Cardiac muscle cell (in vitro differentiated cells and primary cell): ENCODE results near the gene HNRNPA3. TPM values are rescaled to one million over a fixed set of nuclear protein-coding genes. Genes with fewer than 3 reads are reported as not detected.

Experiments used
- DNase-seq, 2 donors: peaks; one replicate each; pipeline versions ENCODE4 v3.0.0 to v3.0.0-alpha.2; 2010 to 2017; ENCODE audit warnings: low read depth in 1 of 2, low spot score in 1 of 2
- H3K27ac ChIP-seq: fragments of 200-600 bp; sonication (generic); 2 replicates; pipeline ENCODE4 v1.5.1; 2016
- H3K27me3 ChIP-seq: fragments of 200-600 bp; sonication (generic); 2 replicates; pipeline ENCODE4 v1.6.0; 2016; ENCODE audit warnings: control low read depth
- H3K36me3 ChIP-seq: fragments of 200-600 bp; sonication (generic); 2 replicates; pipeline ENCODE4 v1.5.1; 2016; ENCODE audit warnings: control low read depth
- H3K4me1 ChIP-seq: fragments of 200-600 bp; sonication (generic); 2 replicates; pipeline ENCODE4 v1.8.1; 2017; ENCODE audit warnings: low read depth, mild to moderate bottlenecking, mixed run types
- H3K4me3 ChIP-seq: fragments of 200-600 bp; sonication (generic); 2 replicates; pipeline ENCODE4 v1.5.1; 2016; ENCODE audit warnings: mild to moderate bottlenecking
- H3K9me3 ChIP-seq: fragments of 200-600 bp; sonication (generic); 2 replicates; pipeline ENCODE4 v1.5.1; 2017; ENCODE audit warnings: low read depth, mild to moderate bottlenecking, control low read depth
- polyA plus RNA-seq: library from polyadenylated mRNA; unstranded; fragments of >200 nt; fragmentation: Nextera tagmentation; extraction: Ambion mirVana; gene quantifications from 2 replicates; pipeline ENCODE4 v1.2.1, GENCODE V29; 2016
- total RNA-seq: library from RNA; depleted of rRNA; stranded (reverse); fragments of >200 nt; gene quantifications from 2 replicates; pipeline ENCODE4 v1.2.3, GENCODE V29; 2016
- TF ChIP-seq, protein P1 (sequence below): IDR thresholded peaks from 2 replicates; pipeline ENCODE4 v1.5.1; 2012; ENCODE audit warnings: low read depth, mild to moderate bottlenecking, low read length

HNRNPA3 gene
- total and polyA plus RNA-seq, 2 experiments from 2014 or later: 78.6 to 81.7 TPM

DNA sequence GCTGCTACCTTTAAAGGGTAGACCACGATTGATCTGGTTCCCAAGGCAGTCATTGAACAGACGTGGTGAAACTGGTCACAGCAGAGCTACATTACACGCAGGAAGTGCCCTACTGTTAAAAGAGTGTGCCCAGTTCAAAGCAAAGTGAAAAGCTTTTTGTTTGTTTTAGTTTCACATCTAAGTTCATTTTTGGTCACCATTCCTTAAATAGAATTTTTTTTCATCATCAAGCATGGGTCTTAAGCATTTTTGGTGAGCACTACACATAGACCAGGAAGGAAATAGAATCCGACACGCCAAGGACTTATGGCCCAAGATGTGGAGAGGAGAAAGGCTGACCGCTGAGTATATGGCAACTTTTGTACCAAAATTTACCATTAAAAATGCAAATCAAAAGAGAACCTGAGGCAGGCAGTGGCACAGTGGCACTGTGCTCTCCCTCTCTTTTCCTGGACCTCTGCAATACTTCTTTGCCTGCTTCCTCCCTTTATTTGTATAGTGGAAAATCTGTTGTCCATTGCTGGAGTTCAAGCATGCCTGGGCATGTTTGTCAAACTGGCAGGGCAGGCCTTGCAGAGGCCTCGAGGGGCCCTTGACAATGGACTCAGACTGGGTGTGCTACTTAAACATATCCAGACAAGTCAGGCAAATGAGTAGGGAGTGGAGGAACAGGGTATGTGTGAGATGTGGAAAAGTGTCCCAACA lies 42.6 kb upstream of the HNRNPA3 start:
- DNase-seq: no peak
- H3K27ac ChIP-seq: no peak overlapping the region
- H3K36me3 ChIP-seq: no peaks in the 10 kb centered on the region
- H3K27me3 ChIP-seq: no peaks in the 10 kb centered on the region
- H3K4me1 ChIP-seq: peaks cover 12% of the 10 kb centered on the region
- no peaks in the 10 kb centered on the region for H3K9me3 ChIP-seq
- no peak overlapping the region for H3K4me3 ChIP-seq
- TF ChIP-seq, protein P1, sequence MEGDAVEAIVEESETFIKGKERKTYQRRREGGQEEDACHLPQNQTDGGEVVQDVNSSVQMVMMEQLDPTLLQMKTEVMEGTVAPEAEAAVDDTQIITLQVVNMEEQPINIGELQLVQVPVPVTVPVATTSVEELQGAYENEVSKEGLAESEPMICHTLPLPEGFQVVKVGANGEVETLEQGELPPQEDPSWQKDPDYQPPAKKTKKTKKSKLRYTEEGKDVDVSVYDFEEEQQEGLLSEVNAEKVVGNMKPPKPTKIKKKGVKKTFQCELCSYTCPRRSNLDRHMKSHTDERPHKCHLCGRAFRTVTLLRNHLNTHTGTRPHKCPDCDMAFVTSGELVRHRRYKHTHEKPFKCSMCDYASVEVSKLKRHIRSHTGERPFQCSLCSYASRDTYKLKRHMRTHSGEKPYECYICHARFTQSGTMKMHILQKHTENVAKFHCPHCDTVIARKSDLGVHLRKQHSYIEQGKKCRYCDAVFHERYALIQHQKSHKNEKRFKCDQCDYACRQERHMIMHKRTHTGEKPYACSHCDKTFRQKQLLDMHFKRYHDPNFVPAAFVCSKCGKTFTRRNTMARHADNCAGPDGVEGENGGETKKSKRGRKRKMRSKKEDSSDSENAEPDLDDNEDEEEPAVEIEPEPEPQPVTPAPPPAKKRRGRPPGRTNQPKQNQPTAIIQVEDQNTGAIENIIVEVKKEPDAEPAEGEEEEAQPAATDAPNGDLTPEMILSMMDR: no peak

DNA sequence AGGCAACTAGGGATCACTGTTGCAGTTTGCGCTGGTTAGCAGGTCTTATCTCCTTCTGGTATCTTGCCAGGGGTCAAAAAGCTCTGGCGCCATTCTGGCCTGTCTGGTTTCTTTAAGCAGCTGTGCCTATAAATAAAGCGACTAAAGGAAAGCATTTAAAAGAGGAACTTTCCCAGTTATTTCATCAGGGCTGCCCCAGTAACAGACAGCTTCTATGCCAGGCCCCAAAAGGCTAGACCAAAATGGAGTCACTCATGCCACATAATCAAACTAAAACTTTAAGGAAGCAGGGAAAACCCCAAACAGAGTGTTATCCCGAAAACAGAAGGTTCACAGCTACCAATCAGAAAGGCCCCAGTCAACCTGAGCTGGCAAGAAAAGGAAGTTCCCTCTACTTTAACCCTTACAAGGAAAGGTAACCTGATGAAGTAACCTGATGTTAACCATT lies 41.2 kb upstream of the HNRNPA3 start:
- H3K9me3 ChIP-seq: no peaks in the 10 kb centered on the region
- H3K27ac ChIP-seq: no peak overlapping the region
- no peaks in the 10 kb centered on the region for H3K36me3 ChIP-seq
- H3K27me3 ChIP-seq: no peaks in the 10 kb centered on the region
- peak in 1 of 2 donors; percentile 18 for DNase-seq
- no peak overlapping the region for H3K4me3 ChIP-seq
- no peaks in the 10 kb centered on the region for H3K4me1 ChIP-seq
- TF ChIP-seq, protein P1: no peak

DNA sequence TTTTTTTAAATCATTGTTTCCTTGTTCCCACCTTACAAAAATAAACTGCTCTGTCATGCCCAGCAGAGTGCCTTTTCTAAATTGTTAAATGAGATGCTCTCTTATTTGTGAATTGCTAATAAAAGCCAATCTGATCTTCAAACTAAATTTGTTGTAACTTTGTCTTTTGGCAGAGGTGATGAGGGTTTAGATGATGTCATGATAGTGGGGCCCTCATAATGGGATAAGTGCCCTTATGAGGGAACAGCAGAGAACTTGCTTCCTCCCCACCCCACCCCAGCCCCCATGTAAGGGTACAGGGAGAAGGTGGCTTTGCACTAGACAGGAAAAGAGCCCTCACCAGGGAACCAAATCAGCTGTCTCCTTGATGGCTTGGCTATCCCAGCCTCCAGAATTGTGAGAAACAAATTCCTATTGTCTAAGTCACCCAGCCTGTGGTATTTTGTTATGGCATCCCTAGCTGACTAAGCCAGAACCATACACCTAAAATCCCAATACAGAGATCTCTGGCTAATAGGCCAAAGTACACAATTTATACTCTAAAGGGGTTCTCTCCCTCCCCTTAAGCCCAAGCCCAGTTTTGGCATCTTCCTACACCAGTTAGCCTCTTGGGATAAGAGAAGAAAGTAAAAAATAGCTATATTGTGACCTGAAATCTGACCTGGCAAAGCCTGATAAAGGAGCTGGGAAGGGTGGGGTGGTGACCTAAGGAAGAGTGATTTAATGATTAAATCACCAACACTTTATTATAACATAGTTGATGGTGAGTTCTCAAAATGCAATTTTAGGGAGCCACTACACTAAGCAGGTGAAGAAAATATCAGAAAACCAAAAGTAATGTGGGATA lies 40.3 kb upstream of the HNRNPA3 start:
- H3K4me3 ChIP-seq: no peak overlapping the region
- no peak overlapping the region for H3K27ac ChIP-seq
- DNase-seq: peak in 1 of 2 donors; percentile 73
- no peaks in the 10 kb centered on the region for H3K36me3 ChIP-seq
- TF ChIP-seq, protein P1: no peak
- no peaks in the 10 kb centered on the region for H3K27me3 ChIP-seq
- no peaks in the 10 kb centered on the region for H3K9me3 ChIP-seq
- H3K4me1 ChIP-seq: no peaks in the 10 kb centered on the region

DNA sequence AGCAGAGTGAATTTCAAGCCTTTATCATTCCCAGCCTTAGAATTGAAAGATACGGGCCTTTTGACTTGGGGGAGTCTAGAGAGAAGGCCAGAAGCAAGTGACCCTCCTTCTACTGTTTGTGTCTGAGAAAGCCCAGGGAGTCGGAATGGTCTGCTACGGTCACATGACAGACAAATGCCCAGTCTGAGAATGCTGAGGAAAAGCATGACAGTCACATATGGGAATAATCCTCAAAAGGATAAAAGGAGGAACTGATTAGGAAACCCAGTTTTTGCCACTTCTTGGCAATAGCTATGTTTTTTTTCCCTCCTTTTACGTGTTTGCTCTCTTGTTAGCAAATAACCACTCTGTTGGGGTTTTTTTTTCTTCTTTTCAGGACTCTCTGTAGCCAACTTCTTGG lies 38.1 kb upstream of the HNRNPA3 start:
- no peak overlapping the region for H3K4me3 ChIP-seq
- TF ChIP-seq, protein P1: no peak
- peak in 1 of 2 donors; percentile 24 for DNase-seq
- no peaks in the 10 kb centered on the region for H3K9me3 ChIP-seq
- H3K27ac ChIP-seq: no peak overlapping the region
- H3K27me3 ChIP-seq: no peaks in the 10 kb centered on the region
- H3K4me1 ChIP-seq: no peaks in the 10 kb centered on the region
- H3K36me3 ChIP-seq: no peaks in the 10 kb centered on the region

DNA sequence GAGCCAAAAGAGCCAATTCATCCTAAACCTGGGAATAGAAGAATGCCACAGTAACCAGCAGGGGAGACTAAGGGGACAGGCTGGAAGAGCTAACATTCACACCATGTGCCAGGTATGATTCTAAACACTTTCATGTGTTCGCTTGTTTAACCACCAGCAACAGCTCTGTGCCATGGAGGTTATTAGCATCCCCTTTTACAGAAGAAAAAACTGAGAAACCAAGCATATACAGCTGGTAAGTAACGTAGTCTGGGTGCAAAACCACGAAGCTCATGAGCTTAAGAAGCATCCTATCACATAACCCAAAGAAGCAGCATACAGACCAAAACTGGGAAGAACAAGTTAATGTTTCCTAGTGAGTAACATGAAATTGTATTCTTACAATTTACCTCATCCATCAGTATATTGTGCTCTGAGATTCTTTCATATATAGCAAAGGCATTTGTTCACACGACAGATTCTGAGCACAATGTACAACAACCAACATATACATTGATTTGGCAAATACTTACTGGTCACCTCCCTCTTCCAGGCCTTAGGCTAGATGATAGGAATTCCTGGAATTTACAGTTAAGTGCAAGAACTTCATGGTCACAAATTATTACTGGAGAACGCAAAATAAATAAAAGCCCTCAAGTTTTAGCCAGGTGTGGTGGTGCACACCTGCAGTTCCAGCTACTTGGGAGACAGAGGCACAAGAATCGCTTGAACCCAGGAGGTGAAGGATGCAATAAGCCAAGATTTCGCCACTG lies 36.5 kb upstream of the HNRNPA3 start:
- no peak overlapping the region for H3K27ac ChIP-seq
- no peaks in the 10 kb centered on the region for H3K27me3 ChIP-seq
- no peaks in the 10 kb centered on the region for H3K36me3 ChIP-seq
- TF ChIP-seq, protein P1: no peak
- DNase-seq: no peak
- no peak overlapping the region for H3K4me3 ChIP-seq
- no peaks in the 10 kb centered on the region for H3K4me1 ChIP-seq
- H3K9me3 ChIP-seq: no peaks in the 10 kb centered on the region
